ENCODE data around the gene GRAMD1A. TPM values are rescaled to one million over a fixed set of nuclear protein-coding genes. Genes with fewer than 3 reads are reported as not detected.
"Not testable (repeated sequence)": the region's sequence is repeated elsewhere in the genome, so short reads cannot be mapped to it uniquely, and the experiment has no call there.

The GRAMD1A gene
- total RNA-seq, 2 experiments from 2014 or later, result 84.2 to 124 TPM

DNA sequence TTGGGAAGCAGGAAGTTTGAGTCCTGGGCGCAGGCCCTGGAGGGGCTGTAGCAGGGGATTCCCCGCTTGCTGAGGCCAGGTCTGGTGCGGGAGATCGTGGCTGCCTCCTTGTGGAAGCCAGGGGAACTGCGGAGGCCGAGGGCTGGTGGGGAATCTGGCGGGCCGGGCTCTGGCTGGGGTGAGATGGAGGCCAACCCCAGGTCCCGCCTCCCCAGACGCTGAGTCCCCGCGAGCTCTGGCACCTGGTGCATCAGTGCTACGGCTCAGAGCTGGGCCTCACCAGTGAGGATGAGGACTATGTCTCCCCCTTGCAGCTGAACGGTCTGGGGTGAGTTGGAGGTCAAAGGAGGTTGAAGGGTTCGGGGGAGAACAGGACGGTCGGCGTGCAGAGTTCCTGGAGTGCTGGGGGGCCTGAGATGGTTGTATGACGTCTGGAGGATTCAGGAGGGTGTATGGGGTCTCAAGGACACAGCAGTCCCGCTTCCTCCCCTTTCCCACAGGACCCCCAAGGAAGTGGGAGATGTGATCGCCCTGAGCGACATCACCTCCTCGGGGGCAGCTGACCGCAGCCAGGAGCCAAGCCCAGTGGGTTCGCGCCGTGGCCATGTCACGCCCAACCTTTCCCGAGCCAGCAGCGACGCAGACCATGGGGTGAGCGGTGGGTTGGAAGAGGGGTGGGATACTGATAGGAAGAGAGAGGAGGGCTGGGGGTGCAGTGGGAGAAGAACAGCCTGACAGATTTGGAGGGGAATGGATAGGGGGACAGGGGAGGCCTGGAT lies 13.1 kb downstream of the GRAMD1A start:
- peaks cover 94% of the 10 kb centered on the region for H3K36me3 ChIP-seq (ENCODE audit: insufficient read depth, low read length)
- ChIA-PET CTCF (ENCODE audit: unreplicated experiment) (no interaction called here), POLR2A (no interaction called here)
- no peaks in the 10 kb centered on the region for H3K4me1 ChIP-seq (ENCODE audit: insufficient read depth, low read length, poor library complexity, severe bottlenecking)
- H3K4me2 ChIP-seq (ENCODE audit: low read length), result no peak overlapping the region
- peak; percentile 62 for DNase-seq (ENCODE audit: low spot score)
- no peak for TF ChIP-seq EZH2phosphoT487 (IDR thresholded peaks at IDR 0.05; ENCODE audit: borderline replicate concordance, low read depth, low read length)
- TF ChIP-seq, protein P1, sequence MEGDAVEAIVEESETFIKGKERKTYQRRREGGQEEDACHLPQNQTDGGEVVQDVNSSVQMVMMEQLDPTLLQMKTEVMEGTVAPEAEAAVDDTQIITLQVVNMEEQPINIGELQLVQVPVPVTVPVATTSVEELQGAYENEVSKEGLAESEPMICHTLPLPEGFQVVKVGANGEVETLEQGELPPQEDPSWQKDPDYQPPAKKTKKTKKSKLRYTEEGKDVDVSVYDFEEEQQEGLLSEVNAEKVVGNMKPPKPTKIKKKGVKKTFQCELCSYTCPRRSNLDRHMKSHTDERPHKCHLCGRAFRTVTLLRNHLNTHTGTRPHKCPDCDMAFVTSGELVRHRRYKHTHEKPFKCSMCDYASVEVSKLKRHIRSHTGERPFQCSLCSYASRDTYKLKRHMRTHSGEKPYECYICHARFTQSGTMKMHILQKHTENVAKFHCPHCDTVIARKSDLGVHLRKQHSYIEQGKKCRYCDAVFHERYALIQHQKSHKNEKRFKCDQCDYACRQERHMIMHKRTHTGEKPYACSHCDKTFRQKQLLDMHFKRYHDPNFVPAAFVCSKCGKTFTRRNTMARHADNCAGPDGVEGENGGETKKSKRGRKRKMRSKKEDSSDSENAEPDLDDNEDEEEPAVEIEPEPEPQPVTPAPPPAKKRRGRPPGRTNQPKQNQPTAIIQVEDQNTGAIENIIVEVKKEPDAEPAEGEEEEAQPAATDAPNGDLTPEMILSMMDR (conservative IDR thresholded peaks at IDR 0.05; ENCODE audit: low read length), result peak; percentile 85
- no peak overlapping the region for H3K4me3 ChIP-seq (ENCODE audit: low read depth, low read length, poor library complexity, severe bottlenecking)
- H3K27ac ChIP-seq (ENCODE audit: low read depth, low read length, poor library complexity, severe bottlenecking), result no peak overlapping the region
- H2AFZ ChIP-seq (ENCODE audit: low read length), result no peak overlapping the region
- no peaks in the 10 kb centered on the region for H4K20me1 ChIP-seq (ENCODE audit: insufficient read depth, low read length)
- H3K9me3 ChIP-seq (ENCODE audit: low read length), result no peaks in the 10 kb centered on the region
- no peaks in the 10 kb centered on the region for H3K79me2 ChIP-seq (ENCODE audit: insufficient read depth, low read depth, low read length)
- intact Hi-C loops (cut with micrococcal nuclease; ENCODE audit: unreplicated experiment), result loop anchor here (1.0 kb wide), 1 partner anchor 40 kb away; no protein-coding TSS in a partner anchor
- no peaks in the 10 kb centered on the region for H3K9me2 ChIP-seq (ENCODE audit: insufficient read depth, low read length)
- no TSS peak for BruUV-seq (replicated peaks)

DNA sequence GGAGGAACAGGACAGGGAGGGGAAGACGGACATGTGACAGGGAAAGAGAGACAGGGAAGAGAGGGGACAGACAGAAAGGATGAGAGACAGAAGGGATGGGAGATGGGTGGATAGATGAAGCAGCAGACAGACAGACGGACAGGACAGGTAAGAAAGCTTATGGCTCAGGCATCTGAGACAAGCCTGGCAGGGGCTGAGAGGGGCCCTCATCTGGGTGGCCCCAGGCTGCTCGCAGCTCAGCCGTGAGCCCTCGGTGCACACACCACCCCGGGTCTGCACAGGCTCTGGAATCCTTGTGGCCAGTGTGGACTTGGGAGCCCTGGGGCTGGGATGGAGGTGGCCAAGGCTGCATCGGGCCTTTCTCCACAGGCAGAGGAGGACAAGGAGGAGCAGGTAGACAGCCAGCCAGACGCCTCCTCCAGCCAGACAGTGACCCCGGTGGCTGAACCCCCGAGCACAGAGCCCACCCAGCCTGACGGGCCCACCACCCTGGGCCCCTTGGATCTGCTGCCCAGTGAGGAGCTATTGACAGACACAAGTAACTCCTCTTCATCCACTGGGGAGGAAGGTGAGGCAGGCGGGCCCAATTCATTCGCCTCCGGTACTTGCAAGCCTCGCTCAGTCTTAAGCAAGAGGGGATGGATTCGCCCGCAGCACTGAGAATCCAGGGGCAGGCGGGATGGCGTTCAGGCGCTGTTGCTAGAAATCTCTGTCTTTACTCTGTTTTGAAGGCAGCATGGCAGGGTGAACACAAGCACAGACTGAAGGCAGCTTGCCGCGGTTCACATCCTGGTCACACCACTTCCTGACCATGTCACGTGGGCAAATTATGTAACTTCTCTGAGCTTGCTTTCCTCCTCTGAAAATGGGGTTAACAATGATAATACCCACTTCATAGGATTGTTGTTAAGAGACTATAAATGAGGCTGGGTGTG lies 14.0 kb downstream of the GRAMD1A start:
- H3K4me3 ChIP-seq (ENCODE audit: low read depth, low read length, poor library complexity, severe bottlenecking), result no peak overlapping the region
- intact Hi-C loops (cut with micrococcal nuclease; ENCODE audit: unreplicated experiment), result loop anchor here (1.0 kb wide), 1 partner anchor 41 kb away; no protein-coding TSS in a partner anchor
- H4K20me1 ChIP-seq (ENCODE audit: insufficient read depth, low read length), result no peaks in the 10 kb centered on the region
- H3K9me3 ChIP-seq (ENCODE audit: low read length), result no peaks in the 10 kb centered on the region
- peaks cover 94% of the 10 kb centered on the region for H3K36me3 ChIP-seq (ENCODE audit: insufficient read depth, low read length)
- no peak for DNase-seq (ENCODE audit: low spot score)
- no TSS peak for BruUV-seq (replicated peaks)
- H3K79me2 ChIP-seq (ENCODE audit: insufficient read depth, low read depth, low read length), result no peaks in the 10 kb centered on the region
- ChIA-PET CTCF (ENCODE audit: unreplicated experiment) (no interaction called here), POLR2A (no interaction called here)
- H3K27ac ChIP-seq (ENCODE audit: low read depth, low read length, poor library complexity, severe bottlenecking), result no peak overlapping the region
- H2AFZ ChIP-seq (ENCODE audit: low read length), result no peak overlapping the region
- H3K9me2 ChIP-seq (ENCODE audit: insufficient read depth, low read length), result no peaks in the 10 kb centered on the region
- H3K4me1 ChIP-seq (ENCODE audit: insufficient read depth, low read length, poor library complexity, severe bottlenecking), result no peaks in the 10 kb centered on the region
- TF ChIP-seq, protein P1 (conservative IDR thresholded peaks at IDR 0.05; ENCODE audit: low read length), result no peak
- no peak for TF ChIP-seq EZH2phosphoT487 (IDR thresholded peaks at IDR 0.05; ENCODE audit: borderline replicate concordance, low read depth, low read length)
- no peak overlapping the region for H3K4me2 ChIP-seq (ENCODE audit: low read length)

- H3K4me2 ChIP-seq (ENCODE audit: low read length); CTCF ChIA-PET (ENCODE audit: unreplicated experiment); DNase-seq (ENCODE audit: low spot score); H3K4me3 ChIP-seq (ENCODE audit: low read depth, low read length, poor library complexity, severe bottlenecking); H4K20me1 ChIP-seq (ENCODE audit: insufficient read depth, low read length); H3K4me1 ChIP-seq (ENCODE audit: insufficient read depth, low read length, poor library complexity, severe bottlenecking); H2AFZ ChIP-seq (ENCODE audit: low read length); intact Hi-C loops (cut with micrococcal nuclease; ENCODE audit: unreplicated experiment); BruUV-seq (replicated peaks); H3K79me2 ChIP-seq (ENCODE audit: insufficient read depth, low read depth, low read length); H3K27ac ChIP-seq (ENCODE audit: low read depth, low read length, poor library complexity, severe bottlenecking); POLR2A ChIA-PET; H3K9me3 ChIP-seq (ENCODE audit: low read length); H3K9me2 ChIP-seq (ENCODE audit: insufficient read depth, low read length): not testable (repeated sequence)
- H3K36me3 ChIP-seq (ENCODE audit: insufficient read depth, low read length), result peaks cover 94% of the 10 kb centered on the region
Observed at GRCh38 chr19:35014774-35015173, 14.7 kb downstream of the GRAMD1A start.
